Inflammatory macrophage (primary cell): ENCODE data around the gene SUPT20H.

ENCODE experiments used
- DNase-seq, 2 donors: peaks; one replicate each; pipeline ENCODE4 v3.0.0-alpha.2; 2020 to 2022

SUPT20H gene

DNA sequence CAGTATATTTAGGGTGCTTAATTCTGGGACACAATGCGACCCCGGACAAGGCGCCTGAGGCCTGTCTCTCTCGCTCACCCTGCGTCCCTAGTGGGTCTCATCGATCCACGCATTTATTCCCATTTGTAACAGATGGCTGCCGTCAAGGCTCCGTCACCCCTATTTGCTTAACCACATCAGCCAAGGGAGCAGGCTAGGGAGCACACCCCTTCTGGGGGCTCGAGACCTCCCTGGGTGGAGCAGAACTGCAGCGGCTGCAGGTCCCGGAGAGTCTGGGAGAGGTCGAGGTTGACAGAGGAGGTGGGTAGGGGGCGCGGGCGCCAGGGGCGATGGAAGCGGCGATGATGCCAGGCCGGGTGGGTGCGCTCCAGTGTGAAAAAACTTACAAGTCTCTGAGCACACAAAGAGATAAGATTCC lies 60.9 kb downstream of the SUPT20H start:
- peak in 1 of 2 donors; percentile 14 for DNase-seq

DNA sequence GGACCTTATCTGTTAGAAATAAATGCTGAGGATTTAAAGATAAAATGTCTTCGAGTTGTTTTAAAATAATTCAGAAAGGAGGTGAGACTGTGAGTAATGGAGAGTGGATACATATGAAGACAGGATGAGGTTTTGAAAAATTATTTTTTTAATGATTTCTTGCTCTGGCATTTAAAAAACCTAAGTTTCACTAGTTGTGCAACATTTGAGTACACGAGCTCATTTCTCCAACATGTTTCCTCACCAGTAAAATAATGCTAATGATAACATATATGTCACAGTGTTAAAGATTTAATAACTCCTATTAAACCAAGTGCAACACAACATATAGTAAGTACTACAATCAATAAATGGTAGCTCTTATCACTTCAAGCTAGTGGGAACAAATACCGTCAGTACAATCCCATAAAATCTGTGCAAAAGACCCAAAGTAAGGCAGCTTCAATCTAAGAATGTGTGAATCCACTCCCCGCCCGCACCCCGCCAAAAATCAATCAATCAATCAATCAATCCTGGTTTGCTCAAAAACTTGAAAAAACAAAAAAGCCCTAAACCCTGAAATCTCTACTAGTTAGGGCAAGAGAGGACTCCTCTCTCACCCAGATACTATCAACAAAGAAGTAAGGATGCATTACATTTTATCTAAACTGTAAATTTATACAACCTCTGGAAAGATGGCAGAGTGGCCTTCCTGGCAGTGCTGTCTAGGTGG lies 61.6 kb downstream of the SUPT20H start:
- DNase-seq, result no peak

DNA sequence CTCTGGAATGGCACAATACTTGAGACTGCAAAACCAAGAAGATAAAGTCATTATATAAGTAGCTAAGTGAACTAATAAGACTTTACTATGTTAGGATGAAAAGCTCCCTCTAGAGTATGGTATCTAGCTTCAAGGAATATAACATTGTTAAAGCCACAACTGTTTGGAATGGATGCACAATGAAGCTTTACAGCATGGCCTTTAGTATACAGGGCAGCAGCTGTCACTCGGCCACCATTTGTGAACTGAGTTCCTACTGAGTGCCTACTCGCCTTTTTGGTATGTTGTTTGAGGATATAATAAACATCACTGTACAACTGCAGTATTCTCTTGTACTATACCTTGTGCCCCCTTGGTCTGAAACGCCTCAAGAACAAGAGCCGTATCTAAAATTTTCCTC lies 67.1 kb downstream of the SUPT20H start:
- DNase-seq, result no peak

- no peak for DNase-seq
Measured at GRCh38 chr13:36986462-36987240, 72.8 kb downstream of the SUPT20H start.

GRCh38 chr13:36981156-36981743 lies 78.2 kb downstream of the SUPT20H start:
- peak; percentile 27 to 73 for DNase-seq

- DNase-seq, result peak; percentile 77 to 81
Measured at GRCh38 chr13:36979361-36980050, 80.0 kb downstream of the SUPT20H start.

- DNase-seq, result no peak
Measured at GRCh38 chr13:36975172-36975571, 84.3 kb downstream of the SUPT20H start.

- peak in 1 of 2 donors; percentile 9 for DNase-seq
Measured at GRCh38 chr13:36973621-36974295, 85.7 kb downstream of the SUPT20H start.

DNA sequence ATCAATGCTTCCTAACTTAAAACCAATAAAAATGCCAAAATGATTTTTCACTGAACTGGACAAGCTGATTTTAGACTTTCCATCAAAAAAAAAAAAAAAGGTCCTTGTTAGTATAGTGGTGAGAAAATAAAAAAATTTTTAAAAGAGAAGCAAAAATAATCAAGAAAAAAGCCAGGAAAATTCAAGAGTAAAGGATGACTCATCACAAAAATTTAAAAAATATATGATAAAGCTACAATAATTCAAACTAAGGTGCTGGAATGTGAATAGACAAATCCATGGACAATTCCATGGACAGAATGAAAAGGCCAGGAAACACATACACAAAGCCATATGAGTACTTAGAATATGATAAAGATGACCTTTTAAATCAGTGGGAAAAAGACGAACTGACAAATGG lies 86.5 kb downstream of the SUPT20H start:
- no peak for DNase-seq

GRCh38 chr13:36966404-36966803 lies 93.1 kb downstream of the SUPT20H start:
- DNase-seq, result no peak

- no peak for DNase-seq
Measured at GRCh38 chr13:36965767-36966166, 93.7 kb downstream of the SUPT20H start.

- no peak for DNase-seq
Measured at GRCh38 chr13:36959456-36960116, 99.9 kb downstream of the SUPT20H start.
